Tibial artery (tissue), 4 donors: ENCODE measurements around the gene CTAGE9.

ENCODE experiments used
- DNase-seq, 2 donors: peaks; one replicate each; pipeline ENCODE4 v3.0.0-alpha.2; 2019
- H3K27ac ChIP-seq, 2 donors: fragments of 200-600 bp; sonication (generic) in 1 of 2; 1 replicate in 1 of 2; 2 replicates in 1 of 2; pipeline ENCODE4 v1.5.1; 2018 to 2019; ENCODE audit warnings: mild to moderate bottlenecking in 1 of 2
- H3K27me3 ChIP-seq, 2 donors: fragments of 200-600 bp; sonication (generic) in 1 of 2; one replicate each; pipeline versions ENCODE4 v1.5.1 to v1.6.0; 2016 to 2019
- H3K36me3 ChIP-seq, 3 donors: fragments of 200-600 bp; sonication (generic) in 2 of 3; one replicate each; pipeline ENCODE4 v1.5.1; 2016 to 2019; ENCODE audit warnings: mild to moderate bottlenecking in 2 of 3
- H3K4me1 ChIP-seq, 4 donors: fragments of 200-600 bp; sonication (generic) in 2 of 4; 1 replicate in 3 of 4; 2 replicates in 1 of 4; pipeline ENCODE4 v1.5.1; 2016 to 2019
- H3K4me3 ChIP-seq, 2 donors: fragments of 200-600 bp; sonication (generic) in 1 of 2; 1 replicate in 1 of 2; 2 replicates in 1 of 2; pipeline ENCODE4 v1.5.1; 2018 to 2019; ENCODE audit warnings: mild to moderate bottlenecking in 2 of 2
- H3K9me3 ChIP-seq, 3 donors: fragments of 200-600 bp; sonication (generic) in 1 of 3; one replicate each; pipeline ENCODE4 v1.5.1; 2016 to 2019
- CTCF ChIP-seq, 2 experiments: fragments of 200-600 bp in 1 of 2; fragments of 450-650 bp in 1 of 2; IDR thresholded peaks; one replicate each; pipeline ENCODE4 v1.5.1; 2017 to 2019; ENCODE audit warnings: antibody characterized with exemption in 2 of 2, mild to moderate bottlenecking in 1 of 2, moderate library complexity in 1 of 2
- intact Hi-C: fragments of 100-400 bp; cut with DNase I; formaldehyde crosslinking; loops from one replicate; pipeline ENCODE4 v1.15.0; 2023; ENCODE audit warnings: low total_unique reads

CTAGE9 gene

GRCh38 chr6:131749023-131749422, 38.2 kb upstream of the CTAGE9 start:
- Histone ChIP-seq H3K4me3 (no peak overlapping the region), H3K4me1 (no peaks in the 10 kb centered on the region), H3K9me3 (no peaks in the 10 kb centered on the region), H3K27ac (no peak overlapping the region), H3K27me3 (no peaks in the 10 kb centered on the region), H3K36me3 (no peaks in the 10 kb centered on the region)
- TF ChIP-seq CTCF (IDR thresholded peaks at IDR 0.05) = no peak
- intact Hi-C loops = no loop called here
- DNase-seq = no peak

- H3K4me3 ChIP-seq = no peak overlapping the region
- TF ChIP-seq CTCF (IDR thresholded peaks at IDR 0.05) = no peak
- no peaks in the 10 kb centered on the region for H3K9me3 ChIP-seq
- no peaks in the 10 kb centered on the region for H3K36me3 ChIP-seq
- no peak overlapping the region for H3K27ac ChIP-seq
- intact Hi-C loops = no loop called here
- DNase-seq = no peak
- no peaks in the 10 kb centered on the region for H3K27me3 ChIP-seq
- H3K4me1 ChIP-seq = no peaks in the 10 kb centered on the region
These were observed 37.1 kb upstream of the CTAGE9 start for GRCh38 chr6:131747821-131748353.

- H3K9me3 ChIP-seq = no peaks in the 10 kb centered on the region
- H3K4me1 ChIP-seq = no peaks in the 10 kb centered on the region
- no peaks in the 10 kb centered on the region for H3K36me3 ChIP-seq
- DNase-seq = no peak
- no peak overlapping the region for H3K27ac ChIP-seq
- no peak for TF ChIP-seq CTCF (IDR thresholded peaks at IDR 0.05)
- no peaks in the 10 kb centered on the region for H3K27me3 ChIP-seq
- intact Hi-C loops = no loop called here
- no peak overlapping the region for H3K4me3 ChIP-seq
These were observed 34.7 kb upstream of the CTAGE9 start for GRCh38 chr6:131745476-131745875.

GRCh38 chr6:131744432-131745287, 33.8 kb upstream of the CTAGE9 start:
- H3K4me3 ChIP-seq = no peak overlapping the region
- intact Hi-C loops = no loop called here
- no peaks in the 10 kb centered on the region for H3K4me1 ChIP-seq
- no peak for DNase-seq
- no peaks in the 10 kb centered on the region for H3K36me3 ChIP-seq
- H3K27ac ChIP-seq = no peak overlapping the region
- TF ChIP-seq CTCF (IDR thresholded peaks at IDR 0.05) = no peak
- no peaks in the 10 kb centered on the region for H3K9me3 ChIP-seq
- H3K27me3 ChIP-seq = no peaks in the 10 kb centered on the region

GRCh38 chr6:131741688-131742393, 31.0 kb upstream of the CTAGE9 start:
- Histone ChIP-seq H3K27ac (no peak overlapping the region), H3K4me3 (no peak overlapping the region), H3K9me3 (no peaks in the 10 kb centered on the region), H3K36me3 (no peaks in the 10 kb centered on the region), H3K4me1 (no peaks in the 10 kb centered on the region), H3K27me3 (no peaks in the 10 kb centered on the region)
- no peak for TF ChIP-seq CTCF (IDR thresholded peaks at IDR 0.05)
- intact Hi-C loops = no loop called here
- no peak for DNase-seq
